OCI-LY3 (cell line): Measurements from ENCODE around the gene MED22.
"Not testable (repeated sequence)": the region's sequence is repeated elsewhere in the genome, so short reads cannot be mapped to it uniquely, and the experiment has no call there.

Experiments used
- H2AFZ ChIP-seq: fragments of 200-600, 300-600 bp; shearing (Covaris generic); 2 replicates; pipeline ENCODE4 v1.6.0; 2014; ENCODE audit warnings: antibody characterized with exemption, low read depth, low read length
- H3K27ac ChIP-seq: fragments of 200-600, 300-600 bp; sonication (generic); 2 replicates; pipeline ENCODE4 v1.5.1; 2014; ENCODE audit warnings: mild to moderate bottlenecking, low read length, moderate library complexity, mixed read lengths
- H3K27me3 ChIP-seq: fragments of 200-600, 300-600 bp; sonication (generic); 2 replicates; pipeline ENCODE4 v1.6.1; 2014; ENCODE audit warnings: low read depth, low read length, mixed read lengths
- H3K36me3 ChIP-seq: fragments of 200-600, 300-600 bp; sonication (generic); replicated peaks from 2 replicates; pipeline ENCODE3; 2014; ENCODE audit warnings: low read depth, low read length, mixed read lengths
- H3K4me1 ChIP-seq: fragments of 300-600, 200-600 bp; sonication (generic); 2 replicates; pipeline ENCODE4 v1.6.1; 2014; ENCODE audit warnings: low read length, mixed read lengths
- H3K4me2 ChIP-seq: fragments of 200-600, 300-600 bp; sonication (generic); 2 replicates; pipeline ENCODE4 v1.6.1; 2014; ENCODE audit warnings: low read length, mixed read lengths
- H3K4me3 ChIP-seq: fragments of 300-600, 200-600 bp; sonication (generic); 2 replicates; pipeline ENCODE4 v1.5.1; 2014; ENCODE audit warnings: antibody characterized with exemption, mild to moderate bottlenecking, low read length, moderate library complexity
- H3K79me2 ChIP-seq: fragments of 300-600, 200-600 bp; shearing (Covaris generic); 2 replicates; pipeline ENCODE4 v1.6.1; 2014; ENCODE audit warnings: mild to moderate bottlenecking, low read length, mixed read lengths
- H3K9ac ChIP-seq: fragments of 300-600, 200-600 bp; shearing (Covaris generic); 2 replicates; pipeline ENCODE4 v1.6.0; 2014; ENCODE audit warnings: mild to moderate bottlenecking, low read length, moderate library complexity
- H3K9me3 ChIP-seq: fragments of 200-600, 300-600 bp; shearing (Covaris generic); 2 replicates; pipeline ENCODE4 v1.6.1; 2014; ENCODE audit warnings: low read length, mixed read lengths; ENCODE audit not compliant: insufficient read depth
- H4K20me1 ChIP-seq: fragments of 200-600, 300-600 bp; sonication (generic); 2 replicates; pipeline ENCODE4 v1.6.1; 2016; ENCODE audit warnings: low read length, mixed read lengths; ENCODE audit not compliant: insufficient read depth
- CTCF ChIP-seq: fragments of 200-600, 300-600 bp; sonication (generic); IDR thresholded peaks from 2 replicates; pipeline ENCODE4 v1.5.1; 2014; ENCODE audit warnings: antibody characterized with exemption, low read length, low read depth
- EZH2phosphoT487 ChIP-seq: fragments of 200-600 bp; shearing (Covaris generic); IDR thresholded peaks from 2 replicates; pipeline ENCODE4 v1.6.1; 2018; ENCODE audit warnings: antibody characterized with exemption, mixed run types, low read depth

The MED22 gene

GRCh38 chr9:133323211-133323610 lies 24.7 kb downstream of the MED22 start:
- Histone ChIP-seq H4K20me1 (no peaks in the 10 kb centered on the region), H3K9ac (no peak overlapping the region), H3K4me1 (no peaks in the 10 kb centered on the region), H3K79me2 (no peaks in the 10 kb centered on the region), H2AFZ (no peak overlapping the region), H3K27me3 (no peaks in the 10 kb centered on the region), H3K9me3 (no peaks in the 10 kb centered on the region), H3K36me3 (peaks cover 2% of the 10 kb centered on the region), H3K4me3 (no peak overlapping the region), H3K27ac (no peak overlapping the region), H3K4me2 (no peak overlapping the region)
- TF ChIP-seq EZH2phosphoT487: no peak
- no peak for TF ChIP-seq CTCF

- Histone ChIP-seq H3K79me2 (no peaks in the 10 kb centered on the region), H3K9me3 (no peaks in the 10 kb centered on the region), H3K9ac (no peak overlapping the region), H3K36me3 (no peaks in the 10 kb centered on the region), H2AFZ (no peak overlapping the region), H3K27ac (no peak overlapping the region), H4K20me1 (no peaks in the 10 kb centered on the region), H3K4me3 (no peak overlapping the region), H3K4me2 (no peak overlapping the region), H3K4me1 (no peaks in the 10 kb centered on the region), H3K27me3 (no peaks in the 10 kb centered on the region)
- TF ChIP-seq CTCF: no peak
- no peak for TF ChIP-seq EZH2phosphoT487
These were observed 25.2 kb downstream of the MED22 start for GRCh38 chr9:133322701-133323100.

- no peaks in the 10 kb centered on the region for H4K20me1 ChIP-seq
- no peaks in the 10 kb centered on the region for H3K36me3 ChIP-seq
- H3K4me3 ChIP-seq: no peak overlapping the region
- no peak overlapping the region for H3K4me2 ChIP-seq
- TF ChIP-seq CTCF: no peak
- no peak for TF ChIP-seq EZH2phosphoT487
- no peaks in the 10 kb centered on the region for H3K9me3 ChIP-seq
- H3K79me2 ChIP-seq: no peaks in the 10 kb centered on the region
- no peak overlapping the region for H2AFZ ChIP-seq
- H3K27me3 ChIP-seq: no peaks in the 10 kb centered on the region
- no peak overlapping the region for H3K27ac ChIP-seq
- no peaks in the 10 kb centered on the region for H3K4me1 ChIP-seq
- no peak overlapping the region for H3K9ac ChIP-seq
These were observed 26.5 kb downstream of the MED22 start for GRCh38 chr9:133321411-133321935.

- no peaks in the 10 kb centered on the region for H3K79me2 ChIP-seq
- H2AFZ ChIP-seq: no peak overlapping the region
- no peak overlapping the region for H3K9ac ChIP-seq
- no peak for TF ChIP-seq EZH2phosphoT487
- TF ChIP-seq CTCF: no peak
- no peak overlapping the region for H3K4me3 ChIP-seq
- H3K36me3 ChIP-seq: no peaks in the 10 kb centered on the region
- no peaks in the 10 kb centered on the region for H3K27me3 ChIP-seq
- H3K9me3 ChIP-seq: no peaks in the 10 kb centered on the region
- no peak overlapping the region for H3K27ac ChIP-seq
- no peaks in the 10 kb centered on the region for H3K4me1 ChIP-seq
- H4K20me1 ChIP-seq: no peaks in the 10 kb centered on the region
- H3K4me2 ChIP-seq: no peak overlapping the region
These were observed 27.5 kb downstream of the MED22 start for GRCh38 chr9:133320421-133320881.

- H2AFZ ChIP-seq, H3K9ac ChIP-seq, H3K27me3 ChIP-seq, H3K4me1 ChIP-seq, H3K36me3 ChIP-seq, H3K27ac ChIP-seq, H3K4me3 ChIP-seq, H4K20me1 ChIP-seq, H3K9me3 ChIP-seq, H3K79me2 ChIP-seq, H3K4me2 ChIP-seq: not testable (repeated sequence)
These were observed 30.4 kb downstream of the MED22 start for GRCh38 chr9:133317551-133317950.
